SK-N-MC (cell line): Measurements from ENCODE around the gene PTDSS2.

ENCODE experiments used
- EZH2 ChIP-seq: fragments of 200-600 bp; sonication (generic); IDR thresholded peaks from one replicate; pipeline ENCODE4 v1.6.1; 2017; ENCODE audit warnings: antibody characterized with exemption
- FOXP2 ChIP-seq: optimal IDR thresholded peaks from 2 replicates; pipeline ENCODE3; 2011; ENCODE audit warnings: mild to moderate bottlenecking, moderate library complexity; ENCODE audit not compliant: insufficient read depth; ENCODE audit errors: extremely low read length, control extremely low read depth
- POLR2AphosphoS5 ChIP-seq: IDR thresholded peaks from 2 replicates; pipeline ENCODE4 v1.6.1; 2012; ENCODE audit warnings: mild to moderate bottlenecking, low read depth, low read length, borderline replicate concordance

GRCh38 chr11:469684-470560 lies 19.8 kb downstream of the PTDSS2 start:
- no peak for TF ChIP-seq POLR2AphosphoS5
- no peak for TF ChIP-seq EZH2
- no peak for TF ChIP-seq FOXP2
